Lung (tissue), 12 donors: ENCODE data around the gene ZFYVE1. TPM values are rescaled to one million over a fixed set of nuclear protein-coding genes. Genes with fewer than 3 reads are reported as not detected.

Source experiments
- ATAC-seq: fragments of 200-7000 bp; cut with Tn5 transposase; one replicate; pipeline ENCODE4 v1.9.1; 2020; ENCODE audit warnings: moderate number of reproducible peaks; ENCODE audit not compliant: insufficient read depth, low FRiP score
- DNase-seq, 3 donors: peaks; one replicate each; pipeline ENCODE4 v3.0.0-alpha.2; 2013 to 2017
- H3K27ac ChIP-seq, 2 donors: one replicate each; pipeline ENCODE4 v1.5.1; 2013; ENCODE audit warnings: mild to moderate bottlenecking in 2 of 2, moderate library complexity in 2 of 2, control low read depth in 1 of 2, inconsistent platforms in 1 of 2, low read depth in 1 of 2, low read length in 1 of 2
- H3K27me3 ChIP-seq, 3 donors: one replicate each; pipeline ENCODE4 v1.5.1; 2013; ENCODE audit warnings: low read length in 2 of 3; ENCODE audit not compliant: control insufficient read depth in 3 of 3, insufficient read depth in 3 of 3
- H3K36me3 ChIP-seq, 4 donors: one replicate each; pipeline ENCODE4 v1.5.1; 2013; ENCODE audit warnings: low read length in 4 of 4, mild to moderate bottlenecking in 1 of 4, moderate library complexity in 1 of 4; ENCODE audit not compliant: control insufficient read depth in 4 of 4, insufficient read depth in 4 of 4
- H3K4me1 ChIP-seq, 5 donors: one replicate each; pipeline ENCODE4 v1.5.1; 2013; ENCODE audit warnings: low read length in 5 of 5, mild to moderate bottlenecking in 2 of 5, moderate library complexity in 1 of 5; ENCODE audit not compliant: control insufficient read depth in 5 of 5, insufficient read depth in 5 of 5
- H3K4me3 ChIP-seq: one replicate; pipeline ENCODE4 v1.5.1; 2013; ENCODE audit warnings: mild to moderate bottlenecking, control low read depth, moderate library complexity
- H3K9ac ChIP-seq, 2 donors: one replicate each; pipeline ENCODE4 v1.5.1; 2013; ENCODE audit warnings: low read length in 2 of 2, control low read depth in 1 of 2; ENCODE audit not compliant: insufficient read depth in 1 of 2
- H3K9me3 ChIP-seq, 4 donors: one replicate each; pipeline ENCODE4 v1.5.1; 2013; ENCODE audit warnings: low read length in 3 of 4, mild to moderate bottlenecking in 1 of 4, moderate library complexity in 1 of 4; ENCODE audit not compliant: control insufficient read depth in 4 of 4, insufficient read depth in 3 of 4
- CTCF ChIP-seq: IDR thresholded peaks from 2 replicates; pipeline ENCODE4 v1.5.1; 2012; ENCODE audit warnings: mild to moderate bottlenecking; ENCODE audit errors: control extremely low read depth, extremely low read depth
- WGBS, 2 donors: extraction: QIAGEN DNeasy Blood & Tissue Kit; methylation state at CpG; one replicate each; pipeline ENCODE4 v1.1.7; 2013; 5-methylcytosine and 5-hydroxymethylcytosine counted together
- polyA plus RNA-seq, 2 donors: library from polyadenylated mRNA; stranded (reverse); fragments of 200-250 nt; gene quantifications; one replicate each; pipeline ENCODE4 v1.2.1, GENCODE V29; 2013
- total RNA-seq, 2 donors: library from RNA; depleted of rRNA in 1 of 2; stranded (reverse); fragments of >200 nt in 1 of 2; gene quantifications; one replicate each; pipeline ENCODE4 v1.2.1, GENCODE V29; 2014 to 2021
- donor health status: control.
- donor health status: control.
- donor health status: Bipolar disorder and iron deficiency.
- donor health status: healthy.
- donor health status: DM: yes; HTN: yes; CAD: no.

Gene ZFYVE1
- total and polyA plus RNA-seq, 4 donors, result 4.1 to 17.7 (median 14.2) TPM

GRCh38 chr14:72926292-72927028 is 100.4 kb downstream of the ZFYVE1 start, which contains the start of gene DCAF4:
Gene DCAF4 (plus strand): TSS chr14:72926464. CDS start chr14:72937979, 11,515 bp downstream.
- WGBS, 2 donors, result 0 to 1% methylated on average over 59 of the region's 59 CpGs
- no peaks in the 10 kb centered on the region for H3K27me3 ChIP-seq
- H3K4me1 ChIP-seq, result peaks cover 0 to 9% (median 2%) of the 10 kb centered on the region in 5 donors
- H3K9me3 ChIP-seq, result no peaks in the 10 kb centered on the region
- peak; percentile 97 to 99 (median 98) for DNase-seq
- H3K4me3 ChIP-seq, result peak within 1 kb of the TSS; percentile 73
- ATAC-seq, result peak; percentile 96
- peak within 1 kb of the TSS; percentile 21 to 79 for H3K27ac ChIP-seq
- H3K36me3 ChIP-seq, result no peaks in the 10 kb centered on the region
- TF ChIP-seq CTCF, result no peak
- peak within 1 kb of the TSS; percentile 47 to 95 for H3K9ac ChIP-seq

- Histone ChIP-seq H3K4me1 (peaks cover 0 to 9% (median 2%) of the 10 kb centered on the region in 5 donors), H3K27me3 (no peaks in the 10 kb centered on the region), H3K9ac (peak overlapping the region in 1 of 2 donors; percentile 95), H3K4me3 (no peak overlapping the region), H3K27ac (no peak overlapping the region), H3K9me3 (no peaks in the 10 kb centered on the region), H3K36me3 (no peaks in the 10 kb centered on the region)
- no peak for DNase-seq
- whole genome bisulfite sequencing, 2 donors, result 5 to 6% methylated on average over 33 of the region's 33 CpGs
- TF ChIP-seq CTCF, result no peak
- ATAC-seq, result peak; percentile 12
Measured at GRCh38 chr14:72925815-72926291, 101.1 kb downstream of the ZFYVE1 start.

DNA sequence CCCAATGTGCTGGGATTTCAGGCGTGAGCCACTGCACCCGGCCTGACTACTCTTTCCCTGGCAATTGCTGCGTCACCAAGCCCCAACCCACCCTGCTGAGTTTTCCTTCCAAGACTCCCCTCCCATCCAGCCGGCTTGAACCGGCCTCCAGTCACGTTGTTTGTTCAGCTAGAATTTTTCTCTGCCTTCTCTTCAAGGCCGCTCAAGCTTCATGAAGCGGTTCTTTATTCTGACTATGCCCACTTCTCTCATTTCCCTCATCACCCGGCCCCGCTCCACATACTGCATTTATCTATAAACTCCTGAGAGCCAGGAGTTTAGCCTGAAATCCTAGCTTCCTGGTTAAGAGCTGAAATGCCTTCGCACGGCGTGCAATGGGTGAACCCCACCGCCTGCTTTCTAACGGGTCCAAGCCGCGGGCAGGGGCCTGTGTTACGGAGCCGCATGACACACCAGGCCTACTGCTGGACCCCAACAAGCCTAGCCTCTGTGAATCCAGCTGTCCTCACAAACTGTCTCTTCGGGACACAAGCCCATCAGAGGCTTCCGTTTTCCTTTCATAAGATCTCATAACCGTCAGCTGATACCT is 101.6 kb downstream of the ZFYVE1 start:
- H3K9me3 ChIP-seq, result no peaks in the 10 kb centered on the region
- DNase-seq (peak; percentile 37 to 72 (median 49)), ATAC-seq (no peak)
- peaks cover 0 to 9% (median 2%) of the 10 kb centered on the region in 5 donors for H3K4me1 ChIP-seq
- H3K36me3 ChIP-seq, result no peaks in the 10 kb centered on the region
- H3K4me3 ChIP-seq, result no peak overlapping the region
- WGBS, 2 donors, result 74 to 89% methylated on average over 22 of the region's 22 CpGs
- TF ChIP-seq CTCF, result no peak
- H3K27me3 ChIP-seq, result no peaks in the 10 kb centered on the region
- H3K9ac ChIP-seq, result peak overlapping the region in 1 of 2 donors; percentile 95
- peak overlapping the region in 1 of 2 donors; percentile 21 for H3K27ac ChIP-seq
